Body of pancreas (tissue), 4 donors: ENCODE measurements around the gene ZGPAT. TPM values are rescaled to one million over a fixed set of nuclear protein-coding genes. Genes with fewer than 3 reads are reported as not detected.

ENCODE experiments used
- ATAC-seq: fragments of 150-250 bp; one replicate; pipeline ENCODE4 v1.9.1; 2016
- DNase-seq, 4 donors: peaks; one replicate each; pipeline ENCODE4 v3.0.0-alpha.2; 2019
- H3K27ac ChIP-seq, 4 donors: fragments of 200-600 bp; sonication (generic); 1 replicate in 3 of 4; 2 replicates in 1 of 4; pipeline versions ENCODE4 v1.5.1 to v1.6.1; 2016 to 2019; ENCODE audit warnings: mild to moderate bottlenecking in 1 of 4, mixed read lengths in 1 of 4, moderate library complexity in 1 of 4
- H3K27me3 ChIP-seq, 2 donors: fragments of 200-600 bp; sonication (generic); one replicate each; pipeline ENCODE4 v1.6.0; 2016; ENCODE audit warnings: mild to moderate bottlenecking in 1 of 2
- H3K36me3 ChIP-seq, 2 donors: fragments of 200-600 bp; sonication (generic); replicated peaks in 1 of 2; 2 replicates each; pipeline ENCODE4 v1.5.1; 2016; ENCODE audit warnings: low read depth in 2 of 2; ENCODE audit not compliant: insufficient read depth in 1 of 2
- H3K4me1 ChIP-seq: fragments of 200-600 bp; sonication (generic); one replicate; pipeline ENCODE4 v1.6.0; 2016
- H3K4me3 ChIP-seq, 2 donors: fragments of 200-600 bp; sonication (generic); 1 replicate in 1 of 2; 2 replicates in 1 of 2; pipeline ENCODE4 v1.5.1; 2016 to 2019
- H3K9me3 ChIP-seq, 3 donors: fragments of 200-600 bp; sonication (generic); 1 replicate in 2 of 3; 2 replicates in 1 of 3; pipeline ENCODE4 v1.5.1; 2016
- CTCF ChIP-seq, 7 experiments: fragments of 450-650 bp in 4 of 7; fragments of 200-600 bp in 3 of 7; sonication (generic) in 3 of 7; IDR thresholded peaks; one replicate each; pipeline ENCODE4 v1.5.1; 2016 to 2019; ENCODE audit warnings: antibody characterized with exemption in 7 of 7
- POLR2A ChIP-seq, 3 donors: fragments of 450-650 bp; IDR thresholded peaks; one replicate each; pipeline ENCODE4 v1.6.1; 2016; ENCODE audit warnings: antibody characterized with exemption in 3 of 3, mild to moderate bottlenecking in 2 of 3
- WGBS, 2 donors: methylation state at CpG; one replicate each; pipeline ENCODE4 v1.1.5; 2017; 5-methylcytosine and 5-hydroxymethylcytosine counted together
- intact Hi-C: fragments of 100-400 bp; cut with DNase I; formaldehyde crosslinking; loops from one replicate; pipeline ENCODE4 v1.15.1; 2023
- total RNA-seq, 2 donors: library from RNA; depleted of rRNA; stranded (reverse); fragments of >200 nt; gene quantifications; one replicate each; pipeline ENCODE4 v1.1.0, GENCODE V29; 2016

Gene ZGPAT
- total RNA-seq, 2 donors from 2014 or later, result 16.6 to 53.1 TPM

DNA sequence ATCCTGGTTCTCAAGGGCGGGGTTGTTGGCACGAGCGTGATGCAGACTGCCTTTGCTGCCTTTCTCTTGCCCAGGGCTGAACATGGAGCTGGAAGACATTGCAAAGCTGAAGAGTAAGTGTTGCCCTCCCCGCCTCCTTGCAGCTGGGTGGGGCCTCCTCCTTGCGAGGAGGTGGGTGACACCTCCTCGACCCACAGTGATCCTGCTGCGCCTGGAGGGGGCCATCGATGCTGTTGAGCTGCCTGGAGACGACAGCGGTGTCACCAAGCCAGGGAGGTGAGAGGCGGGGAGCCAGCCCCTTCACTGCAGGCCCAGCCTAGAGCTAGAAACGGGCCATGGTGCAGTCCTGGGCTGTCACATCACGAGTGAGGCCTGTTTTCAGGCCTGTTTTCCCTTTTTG is 29.8 kb upstream of the ZGPAT start:
- Histone ChIP-seq H3K4me3 (no peak overlapping the region), H3K27ac (no peak overlapping the region), H3K27me3 (no peaks in the 10 kb centered on the region), H3K36me3 (peaks cover 0 to 7% of the 10 kb centered on the region in 2 donors), H3K9me3 (no peaks in the 10 kb centered on the region), H3K4me1 (peaks cover 7% of the 10 kb centered on the region)
- intact Hi-C loops, result no loop called here
- TF ChIP-seq POLR2A (IDR thresholded peaks at IDR 0.05) (no peak), CTCF (IDR thresholded peaks at IDR 0.05) (no peak)
- no peak for DNase-seq
- WGBS, 2 donors, result 83 to 100% methylated on average over 2 to 13 of the region's 13 CpGs
- ATAC-seq, result no peak

DNA sequence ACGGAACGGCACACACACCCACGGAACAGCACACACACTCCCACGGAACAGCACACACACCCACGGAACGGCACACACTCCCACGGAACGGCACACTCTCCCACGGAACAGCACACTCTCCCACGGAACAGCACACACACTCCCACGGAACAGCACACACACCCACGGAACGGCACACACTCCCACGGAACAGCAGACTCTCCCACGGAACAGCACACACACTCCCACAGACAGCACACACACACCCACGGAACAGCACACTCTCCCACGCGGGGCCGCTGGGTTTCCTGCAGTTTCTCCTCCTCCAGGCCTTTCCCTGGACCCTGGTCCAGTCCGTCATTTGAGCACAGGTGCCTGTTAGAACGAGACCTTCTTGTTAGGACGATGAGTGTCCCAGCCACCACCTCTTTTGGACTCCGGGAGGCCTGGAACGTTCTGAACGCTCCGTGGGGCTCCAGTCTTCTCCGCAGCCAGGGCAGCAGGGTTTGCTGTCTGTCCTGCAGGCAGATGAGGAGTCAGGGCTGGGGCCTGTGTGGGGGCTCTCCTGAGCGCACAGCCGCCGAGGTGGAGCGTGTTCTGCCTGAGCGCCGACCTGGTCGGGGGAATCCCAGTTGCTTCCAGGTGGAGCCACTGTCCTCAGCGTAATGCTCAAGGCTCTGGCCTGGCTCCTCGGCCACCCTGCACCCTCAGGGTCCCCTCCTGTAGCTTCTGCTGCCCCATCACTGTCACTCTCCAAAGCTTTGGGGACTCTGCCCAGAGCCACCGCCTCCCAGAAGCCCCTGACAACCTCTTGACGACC is 29.0 kb upstream of the ZGPAT start:
- Histone ChIP-seq H3K27ac (no peak overlapping the region), H3K9me3 (no peaks in the 10 kb centered on the region), H3K36me3 (peaks cover 0 to 7% of the 10 kb centered on the region in 2 donors), H3K4me3 (no peak overlapping the region), H3K27me3 (no peaks in the 10 kb centered on the region), H3K4me1 (peaks cover 7% of the 10 kb centered on the region)
- no peak for DNase-seq
- ATAC-seq, result no peak
- 85 to 88% methylated on average over 33 to 38 of the region's 38 CpGs for WGBS, 2 donors
- no peak for TF ChIP-seq CTCF (IDR thresholded peaks at IDR 0.05)
- no peak for TF ChIP-seq POLR2A (IDR thresholded peaks at IDR 0.05)
- intact Hi-C loops, result no loop called here

DNA sequence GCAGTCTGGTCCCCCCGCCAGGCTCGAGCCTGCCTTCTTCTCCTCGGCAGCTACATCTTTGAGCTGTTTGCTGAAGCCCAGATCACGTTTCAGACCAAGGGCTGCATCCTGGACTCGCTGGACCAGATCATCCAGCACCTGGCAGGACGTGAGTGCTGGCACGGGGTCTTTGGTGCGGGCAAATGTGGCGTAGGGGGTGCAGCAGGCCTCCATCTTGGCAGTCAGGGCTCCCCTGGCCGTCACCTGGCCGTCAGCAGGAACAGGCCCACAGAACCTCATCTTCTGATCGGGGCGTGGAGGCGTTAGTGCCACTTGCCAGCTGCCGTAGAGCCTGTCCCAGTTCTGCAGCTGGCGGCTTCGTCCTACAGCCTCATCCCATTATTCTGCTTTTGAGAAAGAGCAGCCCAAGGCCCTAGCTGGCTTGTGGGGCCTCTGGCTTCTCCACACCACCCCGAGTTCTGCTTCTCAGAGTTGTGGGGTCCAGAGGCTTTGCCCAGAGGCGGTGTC is 28.0 kb upstream of the ZGPAT start:
- intact Hi-C loops, result no loop called here
- no peak overlapping the region for H3K27ac ChIP-seq
- TF ChIP-seq POLR2A (IDR thresholded peaks at IDR 0.05) (no peak), CTCF (IDR thresholded peaks at IDR 0.05) (no peak)
- no peaks in the 10 kb centered on the region for H3K27me3 ChIP-seq
- DNase-seq, result no peak
- no peak overlapping the region for H3K4me3 ChIP-seq
- no peaks in the 10 kb centered on the region for H3K9me3 ChIP-seq
- ATAC-seq, result no peak
- H3K4me1 ChIP-seq, result peaks cover 7% of the 10 kb centered on the region
- peaks cover 0 to 2% of the 10 kb centered on the region in 2 donors for H3K36me3 ChIP-seq
- 93% methylated on average over 15 to 19 of the region's 19 CpGs for WGBS, 2 donors

GRCh38 chr20:63680427-63680826 is 27.4 kb upstream of the ZGPAT start:
- H3K36me3 ChIP-seq, result peaks cover 0 to 2% of the 10 kb centered on the region in 2 donors
- H3K27me3 ChIP-seq, result no peaks in the 10 kb centered on the region
- no peak for ATAC-seq
- H3K4me1 ChIP-seq, result peaks cover 10% of the 10 kb centered on the region
- intact Hi-C loops, result no loop called here
- WGBS, 2 donors, result 60 to 98% methylated on average over 1 to 13 of the region's 13 CpGs
- no peaks in the 10 kb centered on the region for H3K9me3 ChIP-seq
- no peak overlapping the region for H3K4me3 ChIP-seq
- TF ChIP-seq POLR2A (IDR thresholded peaks at IDR 0.05) (no peak), CTCF (IDR thresholded peaks at IDR 0.05) (no peak)
- no peak for DNase-seq
- no peak overlapping the region for H3K27ac ChIP-seq
